Mucosa of descending colon (tissue), 3 donors: ENCODE measurements around the gene DENND1A. TPM values are rescaled to one million over a fixed set of nuclear protein-coding genes. Genes with fewer than 3 reads are reported as not detected.
A peak's percentile ranks its signal among the peaks of the same experiment; 100 is the strongest.

Experiments
- ATAC-seq: fragments of 200-7000 bp; cut with Tn5 transposase; one replicate; pipeline ENCODE4 v1.9.1; 2020; ENCODE audit warnings: mild to moderate bottlenecking, moderate library complexity
- DNase-seq, 3 donors: peaks; one replicate each; pipeline ENCODE4 v3.0.0-alpha.2; 2020
- H3K36me3 ChIP-seq: fragments of 200-600 bp; one replicate; pipeline ENCODE4 v1.8.0; 2021; ENCODE audit warnings: low read depth, mild to moderate bottlenecking
- H3K4me1 ChIP-seq: fragments of 200-600 bp; one replicate; pipeline ENCODE4 v1.8.0; 2021; ENCODE audit warnings: low read depth, mild to moderate bottlenecking
- H3K4me3 ChIP-seq: fragments of 200-600 bp; one replicate; pipeline ENCODE4 v1.8.0; 2021; ENCODE audit warnings: mild to moderate bottlenecking
- H3K9me3 ChIP-seq: fragments of 200-600 bp; one replicate; pipeline ENCODE4 v1.8.0; 2021; ENCODE audit warnings: mild to moderate bottlenecking
- intact Hi-C, 2 donors: fragments of 100-400 bp; cut with DNase I in 1 of 2; cut with micrococcal nuclease in 1 of 2; formaldehyde crosslinking; loops; one replicate each; pipeline versions ENCODE4 v1.11.0 to v1.11.1; 2022; cut with DNase I, micrococcal nuclease
- total RNA-seq, 3 donors: library from RNA; stranded (reverse); fragmentation: NEBNext Ultra II Directional in 2 of 3; extraction: Animal tissue kit (Norgen Biotek cat#: 25700) in 2 of 3; gene quantifications; one replicate each; pipeline versions ENCODE4 v1.2.1 to v1.2.4, GENCODE V29; 2021 to 2023
- TF ChIP-seq, protein P1 (sequence below): fragments of 200-600 bp; IDR thresholded peaks from one replicate; pipeline ENCODE4 v1.8.0; 2022; ENCODE audit warnings: antibody characterized with exemption, mild to moderate bottlenecking
- donor health status: DM: no; HTN: no; CAD: no; lungs with moderate emphysema.
- donor health status: DM: no; HTN: no; CAD: no.
- donor health status: DM: no; HTN: yes; CAD: no.

Gene DENND1A
- total RNA-seq, 3 donors from 2014 or later, result 32.8 to 50.0 (median 35.1) TPM

DNA sequence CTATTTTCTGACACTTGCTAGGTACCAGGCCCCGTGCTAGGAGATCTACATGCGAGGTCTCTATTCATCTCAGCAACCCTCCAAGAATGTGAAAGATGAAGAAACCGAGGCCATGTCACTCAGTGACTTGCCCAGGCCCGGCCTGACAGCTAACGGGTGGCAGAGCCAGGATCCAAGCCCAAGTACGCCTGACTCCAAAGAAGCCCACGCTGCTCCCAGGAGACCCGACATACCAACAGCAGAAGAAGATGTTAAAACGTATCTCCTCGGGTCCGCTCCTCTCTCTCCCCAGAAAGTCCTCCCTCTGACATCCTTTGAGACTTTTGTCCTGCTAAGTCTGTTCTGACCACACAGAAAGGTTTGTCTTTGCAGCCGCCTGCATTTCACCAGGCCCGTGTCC is 508.7 kb downstream of the DENND1A start:
- TF ChIP-seq, protein P1, sequence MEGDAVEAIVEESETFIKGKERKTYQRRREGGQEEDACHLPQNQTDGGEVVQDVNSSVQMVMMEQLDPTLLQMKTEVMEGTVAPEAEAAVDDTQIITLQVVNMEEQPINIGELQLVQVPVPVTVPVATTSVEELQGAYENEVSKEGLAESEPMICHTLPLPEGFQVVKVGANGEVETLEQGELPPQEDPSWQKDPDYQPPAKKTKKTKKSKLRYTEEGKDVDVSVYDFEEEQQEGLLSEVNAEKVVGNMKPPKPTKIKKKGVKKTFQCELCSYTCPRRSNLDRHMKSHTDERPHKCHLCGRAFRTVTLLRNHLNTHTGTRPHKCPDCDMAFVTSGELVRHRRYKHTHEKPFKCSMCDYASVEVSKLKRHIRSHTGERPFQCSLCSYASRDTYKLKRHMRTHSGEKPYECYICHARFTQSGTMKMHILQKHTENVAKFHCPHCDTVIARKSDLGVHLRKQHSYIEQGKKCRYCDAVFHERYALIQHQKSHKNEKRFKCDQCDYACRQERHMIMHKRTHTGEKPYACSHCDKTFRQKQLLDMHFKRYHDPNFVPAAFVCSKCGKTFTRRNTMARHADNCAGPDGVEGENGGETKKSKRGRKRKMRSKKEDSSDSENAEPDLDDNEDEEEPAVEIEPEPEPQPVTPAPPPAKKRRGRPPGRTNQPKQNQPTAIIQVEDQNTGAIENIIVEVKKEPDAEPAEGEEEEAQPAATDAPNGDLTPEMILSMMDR, result no peak

DNA sequence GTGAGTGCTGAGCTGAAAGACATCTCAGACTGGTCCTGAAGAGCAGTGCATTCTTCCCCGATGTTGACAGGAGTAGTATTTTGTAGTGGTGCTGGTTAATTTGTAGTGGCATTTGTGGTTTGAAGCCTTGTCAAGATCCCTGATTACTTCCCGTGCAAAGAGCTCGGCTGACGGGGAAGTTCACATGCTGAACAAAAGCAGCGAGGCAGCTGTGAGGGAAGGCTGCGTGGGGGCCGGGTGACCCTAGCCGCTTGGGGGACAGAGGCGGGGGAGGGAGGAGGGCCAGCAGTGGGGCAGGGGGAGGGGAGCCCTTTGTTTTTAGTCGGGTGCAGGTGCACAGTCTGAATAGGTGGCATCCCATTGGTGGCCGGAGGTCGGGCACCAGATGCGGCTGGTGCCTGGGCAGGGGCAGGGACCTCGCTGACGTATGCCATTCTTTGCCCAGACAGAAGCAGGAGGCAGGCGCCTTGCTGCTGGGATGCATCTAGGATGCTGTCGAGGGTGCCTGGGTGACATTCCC is 509.3 kb downstream of the DENND1A start:
- DNase-seq, result peak in 1 of 3 donors; percentile 14
- TF ChIP-seq, protein P1, result no peak
- no peak for ATAC-seq
- intact Hi-C loops, result no loop called here
- no peaks in the 10 kb centered on the region for H3K4me1 ChIP-seq
- no peaks in the 10 kb centered on the region for H3K36me3 ChIP-seq
- no peaks in the 10 kb centered on the region for H3K9me3 ChIP-seq
- no peak overlapping the region for H3K4me3 ChIP-seq

More for the DNA sequence above, 508.7 kb downstream of the DENND1A start:
- no peak overlapping the region for H3K4me3 ChIP-seq
- H3K9me3 ChIP-seq, result no peaks in the 10 kb centered on the region
- ATAC-seq (no peak), DNase-seq (no peak)
- H3K4me1 ChIP-seq, result no peaks in the 10 kb centered on the region
- H3K36me3 ChIP-seq, result no peaks in the 10 kb centered on the region
- intact Hi-C loops, result no loop called here

DNA sequence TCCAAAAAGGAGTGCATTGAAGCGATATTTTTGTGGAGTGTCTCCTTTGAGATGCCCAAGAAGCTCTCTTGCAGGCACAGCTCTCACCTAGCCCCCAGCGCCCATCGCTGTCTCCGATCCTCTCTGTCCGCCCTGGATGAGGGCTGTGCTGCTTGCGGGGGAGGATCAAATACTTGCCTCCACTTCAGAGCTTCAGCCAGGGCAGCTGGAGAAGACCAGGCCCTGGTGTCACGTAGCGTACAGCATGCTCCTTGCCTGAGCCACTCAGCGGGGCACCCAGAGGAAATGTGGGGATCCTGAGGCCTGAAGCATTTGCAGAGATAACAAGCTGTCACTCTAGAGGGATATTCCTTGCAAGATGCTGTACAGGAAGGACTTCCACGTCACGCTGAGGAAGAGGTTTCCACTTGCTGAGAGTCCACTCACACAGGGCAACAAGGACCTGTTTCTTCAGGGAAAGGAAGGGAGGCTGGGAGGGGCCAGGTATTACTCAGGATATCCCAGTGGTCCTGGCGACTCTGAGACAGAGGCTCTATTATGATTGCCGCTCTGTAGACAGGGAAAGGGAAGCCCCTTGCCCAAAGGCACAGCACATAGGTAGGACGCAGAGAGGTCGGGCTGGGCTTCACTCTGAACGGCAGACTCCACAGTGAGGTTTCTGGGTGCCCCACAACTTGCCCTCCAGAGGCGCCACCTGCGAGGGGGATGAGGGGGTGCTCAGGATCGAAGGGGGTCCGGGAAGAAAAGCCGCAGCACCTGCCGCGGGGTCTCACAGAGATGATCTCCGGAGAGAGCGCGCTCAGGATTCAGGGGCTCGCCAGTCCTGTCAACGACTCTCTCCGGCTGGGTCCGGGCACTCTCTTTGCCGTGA is 510.0 kb downstream of the DENND1A start:
- H3K36me3 ChIP-seq, result no peaks in the 10 kb centered on the region
- TF ChIP-seq, protein P1, result no peak
- intact Hi-C loops, result no loop called here

DNA sequence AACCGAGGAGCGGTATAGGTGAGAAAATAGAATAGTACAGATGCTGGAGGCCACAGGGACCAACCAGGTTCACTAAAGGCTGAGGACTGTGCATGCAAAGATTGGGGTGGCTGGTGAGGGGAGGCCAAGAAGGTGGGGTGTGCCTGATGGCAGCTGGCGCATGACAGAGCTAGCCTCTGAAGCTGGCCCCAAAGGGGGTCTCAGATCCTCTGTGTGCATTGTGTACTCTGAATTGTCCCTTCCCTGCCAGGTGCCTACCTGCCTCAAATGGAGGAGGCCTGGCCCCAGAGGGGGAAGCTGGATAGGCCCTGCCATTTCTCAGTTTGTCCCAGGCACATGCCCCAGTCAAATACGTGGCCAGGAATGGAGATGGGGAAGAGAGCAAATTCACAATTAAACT is 510.8 kb downstream of the DENND1A start:
- ATAC-seq, result no peak
- DNase-seq, result peak in 1 of 3 donors; percentile 7
- intact Hi-C loops, result no loop called here
- TF ChIP-seq, protein P1, result no peak
- H3K36me3 ChIP-seq, result no peaks in the 10 kb centered on the region
- no peak overlapping the region for H3K4me3 ChIP-seq
- no peaks in the 10 kb centered on the region for H3K4me1 ChIP-seq
- H3K9me3 ChIP-seq, result no peaks in the 10 kb centered on the region

More for the DNA sequence above, 510.0 kb downstream of the DENND1A start:
- peak in 1 of 3 donors; percentile 8 for DNase-seq
- ATAC-seq, result no peak
- Histone ChIP-seq H3K4me3 (no peak overlapping the region), H3K4me1 (no peaks in the 10 kb centered on the region), H3K9me3 (no peaks in the 10 kb centered on the region)

DNA sequence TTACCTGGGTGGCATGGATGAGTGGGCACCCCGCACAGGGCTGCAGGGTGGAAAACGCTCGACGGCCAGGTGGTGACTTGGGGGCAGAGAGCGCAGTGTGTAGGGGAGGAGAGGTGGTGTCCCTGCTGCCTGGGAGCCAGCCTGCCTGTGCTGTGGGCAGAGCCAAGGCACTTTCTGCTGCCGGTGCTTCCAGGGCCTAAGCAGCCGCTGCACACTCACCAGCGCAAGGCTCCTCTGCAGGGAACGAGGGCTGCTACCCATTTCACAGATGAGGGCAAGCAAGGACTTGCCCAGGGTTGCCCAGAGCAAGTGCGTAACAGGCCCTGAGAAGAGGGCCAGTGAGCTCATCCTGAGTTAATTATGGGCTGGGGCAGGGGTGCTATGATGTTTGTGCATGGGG is 511.4 kb downstream of the DENND1A start:
- no peaks in the 10 kb centered on the region for H3K4me1 ChIP-seq
- H3K4me3 ChIP-seq, result no peak overlapping the region
- DNase-seq (peak in 1 of 3 donors; percentile 8), ATAC-seq (no peak)
- intact Hi-C loops, result no loop called here
- TF ChIP-seq, protein P1, result no peak
- H3K36me3 ChIP-seq, result no peaks in the 10 kb centered on the region
- no peaks in the 10 kb centered on the region for H3K9me3 ChIP-seq
